Activated T-helper 2 cell treated with anti-CD3 and anti-CD28 coated beads, Interferon-gamma antibody, Interleukin-2, Interleukin-4, amounts not matched to agents 10 μg/mL and 5 μg/mL and 100 μg/mL, durations not matched to agents 14 hours and 24 hours and 36 hours (primary cell): ENCODE measurements around the gene SBF1. TPM values are rescaled to one million over a fixed set of nuclear protein-coding genes. Genes with fewer than 3 reads are reported as not detected.
"Not testable (repeated sequence)": the region's sequence is repeated elsewhere in the genome, so short reads cannot be mapped to it uniquely, and the experiment has no call there.

Experiments
- DNase-seq: peaks from one replicate; pipeline ENCODE4 v3.0.0; 2021; ENCODE audit warnings: low spot score
- H3K27ac Mint-ChIP-seq: one replicate; pipeline ENCODE4 v1.8.0; 2021; ENCODE audit warnings: mixed read lengths
- H3K27me3 Mint-ChIP-seq: one replicate; pipeline ENCODE4 v1.8.0; 2021; ENCODE audit warnings: low read depth, mixed read lengths
- H3K36me3 Mint-ChIP-seq: one replicate; pipeline ENCODE4 v1.8.0; 2021; ENCODE audit warnings: low read depth, mixed read lengths
- H3K4me1 Mint-ChIP-seq: one replicate; pipeline ENCODE4 v1.8.0; 2021; ENCODE audit warnings: low read depth, mixed read lengths
- H3K4me3 Mint-ChIP-seq: one replicate; pipeline ENCODE4 v1.8.0; 2021; ENCODE audit warnings: low read depth, mild to moderate bottlenecking, moderate library complexity, mixed read lengths
- H3K9me3 Mint-ChIP-seq: one replicate; pipeline ENCODE4 v1.8.0; 2021; ENCODE audit warnings: mixed read lengths
- intact Hi-C: fragments of 100-400 bp; cut with micrococcal nuclease; formaldehyde crosslinking; loops from one replicate; pipeline ENCODE4 v1.15.1; 2023
- total RNA-seq: library from RNA; stranded (reverse); gene quantifications from 2 replicates; pipeline ENCODE4 v1.2.3, GENCODE V29; 2022

The SBF1 gene
- total RNA-seq, 1 donor from 2014 or later = 106 TPM

DNA sequence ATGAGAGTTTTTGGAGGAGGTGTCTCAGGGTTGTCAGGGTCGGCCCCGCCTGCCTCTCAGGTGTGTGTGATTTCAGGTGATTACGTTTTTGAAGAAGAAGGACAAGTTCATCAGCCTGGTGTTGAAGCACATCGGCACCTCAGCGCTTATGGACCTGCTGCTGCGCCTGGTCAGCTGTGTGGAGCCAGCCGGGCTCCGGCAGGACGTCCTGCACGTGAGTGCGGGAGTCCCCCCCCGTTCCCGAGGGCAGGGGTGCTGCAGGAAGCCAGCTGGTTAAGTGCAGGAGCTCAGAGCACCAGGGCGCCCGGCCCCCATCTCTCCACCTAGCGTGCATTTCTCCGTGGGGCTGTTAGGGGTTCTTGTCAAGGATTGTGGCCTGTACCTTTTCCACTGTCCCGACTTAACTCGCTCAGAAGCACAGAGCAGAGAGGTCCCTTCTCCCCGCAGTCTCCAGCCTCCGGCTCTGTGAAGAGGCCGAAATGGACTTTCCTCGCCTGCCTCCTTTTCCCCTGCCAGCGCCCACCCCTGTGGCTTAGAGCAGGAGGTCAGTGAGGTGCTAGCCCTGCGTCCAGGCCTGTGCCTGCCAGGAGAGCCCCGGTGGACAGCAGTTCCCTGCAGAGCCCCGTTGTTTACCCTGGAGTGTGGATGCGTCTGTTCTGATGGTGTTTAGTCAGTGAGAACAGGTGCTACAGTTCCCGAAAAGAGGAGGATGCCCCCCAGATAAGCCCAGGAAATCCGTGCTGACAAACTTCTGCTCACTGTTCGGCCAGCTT is 60.2 kb downstream of the SBF1 start:
- H3K36me3 Mint-ChIP-seq = peaks cover 24% of the 10 kb centered on the region
- no peaks in the 10 kb centered on the region for H3K27me3 Mint-ChIP-seq
- no peak overlapping the region for H3K27ac Mint-ChIP-seq
- no peak for DNase-seq
- no peaks in the 10 kb centered on the region for H3K9me3 Mint-ChIP-seq
- no peak overlapping the region for H3K4me3 Mint-ChIP-seq
- no peaks in the 10 kb centered on the region for H3K4me1 Mint-ChIP-seq
- intact Hi-C loops = no loop called here

DNA sequence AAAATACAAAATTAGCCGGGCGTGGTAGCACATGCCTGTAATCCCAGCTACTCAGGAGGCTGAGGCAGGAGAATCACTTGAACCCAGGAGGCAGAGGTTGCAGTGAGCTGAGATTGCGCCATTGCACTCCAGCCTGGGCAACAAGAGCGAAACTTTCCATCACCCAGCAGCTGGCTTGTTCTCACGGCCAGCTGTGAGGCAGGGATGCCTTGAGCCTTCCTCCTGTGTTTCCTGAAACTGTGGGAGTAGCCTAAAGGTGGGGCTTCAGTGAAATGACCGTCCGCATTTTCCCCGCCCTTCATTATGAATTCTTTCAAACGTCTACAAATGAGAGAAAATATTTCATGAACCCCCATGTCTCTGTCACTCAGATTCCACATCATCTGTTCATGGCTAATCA is 65.9 kb downstream of the SBF1 start:
- intact Hi-C loops, DNase-seq, H3K9me3 Mint-ChIP-seq, H3K4me1 Mint-ChIP-seq, H3K4me3 Mint-ChIP-seq, H3K27me3 Mint-ChIP-seq, H3K27ac Mint-ChIP-seq: not testable (repeated sequence)
- peaks cover 33% of the 10 kb centered on the region for H3K36me3 Mint-ChIP-seq

DNA sequence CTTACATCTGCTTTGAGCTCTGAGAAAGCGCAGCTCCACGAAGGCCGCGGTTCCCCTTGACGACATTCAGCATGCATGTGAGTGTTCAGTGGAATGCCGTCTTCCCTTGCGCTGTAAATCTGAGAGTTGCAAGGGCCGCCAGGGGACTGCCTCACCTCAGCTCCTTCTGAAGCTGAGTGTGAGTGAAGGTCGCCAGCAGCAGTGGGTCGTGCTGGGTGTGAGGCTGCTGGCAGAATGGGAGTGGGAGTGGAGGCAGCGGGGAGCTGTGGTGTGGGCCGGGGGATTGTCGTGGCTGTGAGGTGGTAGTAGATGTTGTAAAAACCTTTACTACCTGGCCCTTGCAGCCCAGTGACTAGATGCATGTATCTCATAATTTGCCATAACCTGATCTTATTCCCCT is 66.5 kb downstream of the SBF1 start:
- no peaks in the 10 kb centered on the region for H3K27me3 Mint-ChIP-seq
- H3K9me3 Mint-ChIP-seq = no peaks in the 10 kb centered on the region
- H3K4me3 Mint-ChIP-seq = no peak overlapping the region
- no peak for DNase-seq
- intact Hi-C loops = no loop called here
- peaks cover 33% of the 10 kb centered on the region for H3K36me3 Mint-ChIP-seq
- H3K4me1 Mint-ChIP-seq = no peaks in the 10 kb centered on the region
- no peak overlapping the region for H3K27ac Mint-ChIP-seq

DNA sequence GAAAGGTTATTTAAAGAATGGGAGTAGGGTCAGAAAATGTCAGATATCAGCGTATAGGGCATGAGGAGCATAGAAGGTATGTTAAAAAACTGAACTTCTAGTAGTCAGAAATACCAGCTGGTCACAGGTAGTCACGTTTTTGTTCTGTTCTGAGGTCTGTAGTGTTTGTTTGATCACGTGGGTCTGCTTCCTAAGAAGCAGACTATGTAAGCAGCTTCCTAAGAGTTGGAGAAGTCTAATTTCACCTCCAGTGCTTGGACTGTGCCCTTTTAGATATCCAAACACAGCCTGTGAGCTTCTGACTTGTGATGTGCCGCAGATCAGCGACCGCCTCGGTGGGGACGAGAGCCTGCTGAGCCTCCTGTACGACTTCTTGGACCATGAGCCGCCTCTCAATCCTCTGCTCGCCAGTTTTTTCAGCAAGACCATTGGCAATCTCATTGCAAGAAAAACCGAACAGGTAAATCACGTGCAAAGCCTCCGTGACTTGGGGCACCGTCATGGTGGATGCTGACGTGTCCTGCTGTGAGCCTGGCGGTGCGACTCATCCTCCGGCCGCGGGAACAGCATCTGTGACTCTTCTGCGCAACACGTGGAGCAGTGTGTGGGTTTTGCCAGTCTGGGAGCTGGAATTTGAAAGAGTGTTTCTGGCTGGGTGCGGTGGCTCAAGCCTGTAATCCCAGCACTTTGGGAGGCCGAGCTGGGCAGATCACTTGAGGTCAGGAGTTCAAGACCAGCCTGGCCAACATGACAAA is 68.2 kb downstream of the SBF1 start:
- H3K4me1 Mint-ChIP-seq = no peaks in the 10 kb centered on the region
- peaks cover 40% of the 10 kb centered on the region for H3K36me3 Mint-ChIP-seq
- no peak overlapping the region for H3K4me3 Mint-ChIP-seq
- no peaks in the 10 kb centered on the region for H3K9me3 Mint-ChIP-seq
- DNase-seq = no peak
- intact Hi-C loops = no loop called here
- no peak overlapping the region for H3K27ac Mint-ChIP-seq
- H3K27me3 Mint-ChIP-seq = no peaks in the 10 kb centered on the region

DNA sequence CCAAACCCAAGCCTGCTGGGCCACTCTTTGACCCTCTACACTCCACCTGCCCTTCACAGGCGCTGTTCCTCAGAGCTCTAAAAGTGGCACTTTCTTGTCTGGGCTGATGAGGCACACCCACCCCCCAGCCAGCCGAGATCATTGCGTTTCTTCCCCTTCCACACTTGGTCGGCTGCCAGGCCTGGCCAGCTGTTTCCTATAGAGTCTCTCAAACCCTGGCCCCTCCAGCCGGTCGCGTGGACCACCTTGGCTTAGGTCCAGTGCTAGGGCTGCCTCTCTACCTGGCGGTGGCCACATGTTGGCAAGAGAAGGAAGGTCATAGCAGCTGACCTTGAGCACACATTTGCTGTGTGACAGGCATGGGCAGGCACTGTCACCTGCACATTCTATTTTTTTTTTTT is 71.1 kb downstream of the SBF1 start:
- no peaks in the 10 kb centered on the region for H3K27me3 Mint-ChIP-seq
- no peaks in the 10 kb centered on the region for H3K9me3 Mint-ChIP-seq
- H3K27ac Mint-ChIP-seq = no peak overlapping the region
- no peak overlapping the region for H3K4me3 Mint-ChIP-seq
- intact Hi-C loops = no loop called here
- H3K36me3 Mint-ChIP-seq = peaks cover 49% of the 10 kb centered on the region
- DNase-seq = no peak
- H3K4me1 Mint-ChIP-seq = peaks cover 15% of the 10 kb centered on the region

DNA sequence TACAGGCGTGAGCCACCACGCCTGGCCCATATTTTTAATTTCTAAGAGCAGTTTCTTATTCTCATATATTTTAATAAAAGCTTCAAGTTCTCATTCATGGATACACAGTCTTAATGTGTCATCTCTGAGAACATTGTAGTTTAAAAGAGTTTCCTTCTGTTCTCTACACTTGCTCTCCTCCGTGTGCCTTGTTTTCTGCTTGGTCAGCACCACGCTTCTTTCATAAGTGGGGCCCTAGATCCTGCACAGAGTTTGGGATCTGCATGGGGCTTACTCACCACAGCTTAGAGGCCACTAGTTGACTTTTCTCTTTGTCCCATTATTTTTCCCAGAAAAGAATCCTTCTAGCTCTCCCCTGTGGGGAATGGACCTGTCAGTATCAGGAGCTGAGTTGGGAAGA is 72.9 kb downstream of the SBF1 start:
- no peak overlapping the region for H3K4me3 Mint-ChIP-seq
- peaks cover 41% of the 10 kb centered on the region for H3K36me3 Mint-ChIP-seq
- H3K27me3 Mint-ChIP-seq = no peaks in the 10 kb centered on the region
- no peak for DNase-seq
- H3K27ac Mint-ChIP-seq = no peak overlapping the region
- no peaks in the 10 kb centered on the region for H3K9me3 Mint-ChIP-seq
- H3K4me1 Mint-ChIP-seq = peaks cover 18% of the 10 kb centered on the region
- intact Hi-C loops = no loop called here

DNA sequence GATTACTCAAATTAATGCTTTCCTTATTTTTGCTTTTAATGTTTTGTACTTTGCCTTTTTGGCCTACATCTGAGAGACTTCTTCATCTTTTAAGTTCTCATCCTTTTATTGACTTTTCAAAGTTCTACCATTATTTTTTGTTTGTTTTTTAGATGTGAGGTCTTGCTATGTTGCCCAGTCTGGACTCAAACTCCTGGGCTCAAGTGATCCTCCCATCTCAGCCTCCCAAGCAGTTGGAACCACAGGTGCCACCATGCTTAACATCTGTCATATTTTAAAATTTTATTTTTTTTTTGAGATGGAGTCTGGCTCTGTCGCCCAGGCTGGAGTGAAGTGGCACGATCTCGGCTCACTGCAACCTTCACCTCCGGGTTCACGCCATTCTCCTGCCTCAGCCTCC is 73.9 kb downstream of the SBF1 start:
- Mint-ChIP-seq H3K4me3 (no peak overlapping the region), H3K27ac (no peak overlapping the region), H3K4me1 (peaks cover 22% of the 10 kb centered on the region), H3K9me3 (no peaks in the 10 kb centered on the region), H3K27me3 (no peaks in the 10 kb centered on the region), H3K36me3 (peaks cover 36% of the 10 kb centered on the region)
- DNase-seq = no peak
- intact Hi-C loops = no loop called here

DNA sequence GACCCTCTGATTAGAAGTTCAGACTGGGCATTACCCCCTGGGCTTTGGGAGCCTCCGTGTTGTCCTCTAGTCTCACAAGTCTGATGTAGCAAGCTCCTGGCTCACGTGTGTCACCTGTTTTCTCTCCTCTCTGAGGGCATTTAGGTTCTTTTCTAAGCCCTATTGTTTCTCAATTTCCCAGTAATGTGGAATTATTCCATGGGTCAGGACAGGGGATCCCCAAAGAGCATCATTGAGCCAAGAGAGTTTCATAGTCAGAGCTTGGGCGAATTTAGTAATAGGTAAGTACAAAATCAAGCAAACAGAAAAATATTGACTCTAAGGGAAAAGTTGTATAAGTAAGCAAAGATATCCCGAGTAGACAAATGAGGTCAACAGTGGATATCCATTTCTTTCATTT is 74.4 kb downstream of the SBF1 start:
- intact Hi-C loops = no loop called here
- Mint-ChIP-seq H3K4me1 (peaks cover 22% of the 10 kb centered on the region), H3K27me3 (no peaks in the 10 kb centered on the region), H3K36me3 (peaks cover 35% of the 10 kb centered on the region), H3K9me3 (no peaks in the 10 kb centered on the region), H3K27ac (peak overlapping the region; percentile 71), H3K4me3 (no peak overlapping the region)
- no peak for DNase-seq

DNA sequence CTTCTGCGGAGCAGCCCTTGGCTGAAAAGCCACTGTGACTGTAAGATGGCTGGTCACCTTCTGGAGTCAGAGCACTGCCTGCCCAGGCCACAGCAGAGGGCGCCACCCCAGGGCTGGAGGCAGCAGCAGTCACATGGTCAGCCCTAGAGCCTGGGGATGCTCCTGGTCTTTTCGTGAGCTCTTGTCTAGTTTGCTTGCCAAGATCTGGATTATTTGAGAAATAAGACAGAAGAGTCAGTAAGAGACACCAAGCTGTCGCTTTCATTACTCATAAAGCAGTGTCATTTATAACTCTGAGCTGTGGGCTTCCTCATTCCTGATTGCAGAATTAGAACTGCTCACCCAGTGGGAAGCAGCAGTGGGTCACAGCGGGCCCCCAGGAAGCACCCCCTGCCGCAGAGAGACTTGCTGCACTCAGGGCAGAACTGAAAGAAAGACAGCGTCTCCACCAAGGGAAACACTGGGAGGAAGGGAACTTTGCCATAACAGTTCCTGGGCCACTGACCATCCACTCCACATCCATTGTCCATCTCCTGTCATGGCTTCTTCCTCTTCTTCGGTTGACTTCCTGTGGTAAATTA is 75.0 kb downstream of the SBF1 start:
- Mint-ChIP-seq H3K27me3 (no peaks in the 10 kb centered on the region), H3K36me3 (peaks cover 37% of the 10 kb centered on the region), H3K9me3 (no peaks in the 10 kb centered on the region), H3K4me3 (no peak overlapping the region), H3K4me1 (peaks cover 22% of the 10 kb centered on the region), H3K27ac (peak overlapping the region; percentile 71)
- DNase-seq = no peak
- intact Hi-C loops = no loop called here

DNA sequence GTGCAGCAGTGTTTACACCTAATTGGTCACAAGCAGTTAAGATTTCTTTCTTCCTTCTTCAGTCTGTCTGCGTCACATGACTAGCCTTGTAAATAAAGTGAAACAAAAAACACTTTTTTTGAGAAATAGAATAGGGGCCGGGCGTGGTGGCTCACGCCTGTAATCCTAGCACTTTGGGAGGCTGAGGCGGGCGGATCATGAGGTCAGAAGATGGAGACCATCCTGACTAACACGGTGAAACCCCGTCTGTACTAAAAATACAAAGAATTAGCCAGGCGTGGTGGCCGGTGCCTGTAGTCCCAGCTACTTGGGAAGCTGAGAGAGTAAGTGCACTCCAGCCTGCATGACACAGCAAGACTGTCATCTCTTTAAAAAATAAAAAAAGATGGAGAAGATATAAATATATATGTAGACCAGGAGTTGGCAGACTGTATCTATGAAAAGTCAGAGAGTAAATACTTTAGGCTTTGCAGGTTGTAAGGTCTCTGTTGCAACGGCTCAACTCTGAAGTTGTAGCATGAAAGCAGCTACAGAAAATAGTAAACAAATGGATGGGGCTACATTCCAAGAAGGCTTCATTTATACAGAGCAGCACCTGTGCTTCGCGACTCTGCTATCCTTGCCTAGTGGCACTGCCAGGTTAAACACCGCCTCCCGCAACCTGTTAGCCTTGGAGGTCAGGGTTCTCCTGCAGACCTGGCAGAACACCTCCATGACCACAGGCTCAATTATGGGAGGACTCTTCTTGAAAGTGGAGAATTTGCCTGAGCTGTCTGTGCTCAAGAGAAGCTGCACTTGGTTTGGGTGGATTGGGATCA is 75.8 kb downstream of the SBF1 start:
- Mint-ChIP-seq H3K36me3 (peaks cover 38% of the 10 kb centered on the region), H3K4me1 (peaks cover 22% of the 10 kb centered on the region), H3K9me3 (no peaks in the 10 kb centered on the region), H3K27ac (no peak overlapping the region), H3K27me3 (no peaks in the 10 kb centered on the region), H3K4me3 (no peak overlapping the region)
- DNase-seq = no peak
- intact Hi-C loops = no loop called here

DNA sequence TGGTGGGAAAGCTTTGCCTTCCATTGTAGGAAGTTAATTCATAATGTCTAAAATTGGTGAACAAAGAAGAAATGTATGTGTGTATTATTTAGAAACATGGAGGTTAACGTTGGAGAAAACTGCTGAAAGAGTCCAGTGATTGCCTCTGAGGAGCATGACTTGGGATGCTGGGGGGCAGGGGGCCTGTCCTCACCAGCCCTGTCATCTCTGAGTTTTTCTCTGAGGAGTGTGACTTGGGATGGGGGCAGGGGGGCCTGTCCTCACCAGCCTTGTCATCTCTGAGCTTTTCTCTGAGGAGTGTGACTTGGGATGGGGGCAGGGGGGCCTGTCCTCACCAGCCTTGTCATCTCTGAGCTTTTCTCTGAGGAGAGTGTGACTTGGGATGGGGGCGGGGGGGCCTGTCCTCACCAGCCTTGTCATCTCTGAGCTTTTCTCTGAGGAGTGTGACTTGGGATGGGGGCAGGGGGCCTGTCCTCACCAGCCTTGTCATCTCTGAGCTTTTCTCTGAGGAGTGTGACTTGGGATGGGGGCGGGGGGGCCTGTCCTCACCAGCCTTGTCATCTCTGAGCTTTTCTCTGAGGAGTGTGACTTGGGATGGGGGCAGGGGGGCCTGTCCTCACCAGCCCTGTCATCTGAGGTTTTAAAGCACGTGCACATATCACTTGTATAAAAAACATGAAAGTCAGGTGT is 77.3 kb downstream of the SBF1 start:
- H3K9me3 Mint-ChIP-seq, H3K4me3 Mint-ChIP-seq, H3K27ac Mint-ChIP-seq, H3K27me3 Mint-ChIP-seq, DNase-seq, intact Hi-C loops: not testable (repeated sequence)
- Mint-ChIP-seq H3K4me1 (peaks cover 22% of the 10 kb centered on the region), H3K36me3 (peaks cover 46% of the 10 kb centered on the region)

DNA sequence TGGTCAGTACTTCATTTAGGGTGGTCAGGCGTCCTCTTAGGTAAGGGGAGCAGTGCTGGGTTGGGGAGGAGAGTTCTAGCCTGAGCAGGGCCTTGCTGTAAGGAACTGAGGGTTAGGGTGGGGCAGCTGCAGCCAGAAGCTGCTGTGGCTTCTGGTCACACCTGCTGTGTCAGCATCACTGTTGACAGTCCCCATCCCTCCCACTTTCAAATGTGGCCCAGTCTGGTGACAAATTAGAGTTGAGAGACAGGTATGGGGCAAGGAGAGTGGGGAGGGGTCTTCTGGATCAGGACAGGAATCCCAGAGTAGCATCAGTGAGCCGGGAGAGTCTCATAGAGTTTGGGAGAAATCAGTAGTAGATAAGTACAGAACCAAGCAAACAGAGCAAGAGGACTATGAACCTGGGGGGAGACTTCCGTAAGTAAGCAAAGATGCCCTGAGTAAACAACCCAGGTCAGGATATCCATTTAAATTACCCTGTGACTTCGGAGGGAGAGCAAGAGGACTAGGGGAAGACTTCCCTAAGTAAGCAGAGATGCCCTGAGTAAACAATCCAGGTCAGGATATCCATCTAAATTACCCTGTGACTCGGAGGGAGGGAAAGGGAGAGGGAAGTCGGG is 78.0 kb downstream of the SBF1 start:
- Mint-ChIP-seq H3K27me3 (no peaks in the 10 kb centered on the region), H3K9me3 (no peaks in the 10 kb centered on the region), H3K4me3 (no peak overlapping the region), H3K4me1 (peaks cover 22% of the 10 kb centered on the region), H3K27ac (no peak overlapping the region), H3K36me3 (peaks cover 50% of the 10 kb centered on the region)
- DNase-seq = no peak
- intact Hi-C loops = no loop called here
